WTC11 (cell line): ENCODE measurements around the gene KCNJ1.

Experiments used
- ATF6 ChIP-seq: sonication (generic); formaldehyde crosslinking; IDR thresholded peaks from 2 replicates; pipeline ENCODE4 v1.8.1; 2023; ENCODE audit warnings: mild to moderate bottlenecking, missing genetic modification reagents
- CTCF ChIP-seq: fragments of 200-600 bp; IDR thresholded peaks from 2 replicates; pipeline ENCODE4 v1.8.0; 2022; ENCODE audit warnings: antibody characterized with exemption
- TEAD4 ChIP-seq: sonication (generic); formaldehyde crosslinking; IDR thresholded peaks from 2 replicates; pipeline ENCODE4 v1.8.0; 2022; ENCODE audit warnings: mild to moderate bottlenecking, missing genetic modification reagents

- TF ChIP-seq CTCF (no peak), TEAD4 (CRISPR knock-in tag) (no peak), ATF6 (CRISPR knock-in tag) (no peak)
Measured at GRCh38 chr11:128835741-128836430, 31.2 kb downstream of the KCNJ1 start.
